Osteocyte (in vitro differentiated cells): ENCODE data around the gene TPRG1. TPM values are rescaled to one million over a fixed set of nuclear protein-coding genes. Genes with fewer than 3 reads are reported as not detected.

ENCODE experiments used
- DNase-seq: peaks from one replicate; pipeline ENCODE4 v3.0.0; 2021; ENCODE audit warnings: mixed read lengths; ENCODE audit not compliant: unreplicated experiment; ENCODE audit errors: extremely low spot score
- H3K27ac Mint-ChIP-seq: one replicate; pipeline ENCODE4 v1.8.0; 2021; ENCODE audit warnings: mild to moderate bottlenecking, mixed read lengths; ENCODE audit not compliant: unreplicated experiment
- H3K27me3 Mint-ChIP-seq: one replicate; pipeline ENCODE4 v1.8.0; 2021; ENCODE audit warnings: mixed read lengths; ENCODE audit not compliant: unreplicated experiment
- H3K36me3 Mint-ChIP-seq: one replicate; pipeline ENCODE4 v1.8.0; 2021; ENCODE audit warnings: mixed read lengths; ENCODE audit not compliant: unreplicated experiment
- H3K4me1 Mint-ChIP-seq: one replicate; pipeline ENCODE4 v1.8.0; 2021; ENCODE audit warnings: mixed read lengths; ENCODE audit not compliant: unreplicated experiment
- H3K4me3 Mint-ChIP-seq: one replicate; pipeline ENCODE4 v1.8.0; 2021; ENCODE audit warnings: mild to moderate bottlenecking, moderate library complexity, mixed read lengths; ENCODE audit not compliant: unreplicated experiment
- H3K9me3 Mint-ChIP-seq: one replicate; pipeline ENCODE4 v1.8.0; 2021; ENCODE audit warnings: mixed read lengths; ENCODE audit not compliant: unreplicated experiment
- total RNA-seq: library from RNA; stranded (reverse); gene quantifications from 2 replicates; pipeline ENCODE4 v1.2.1, GENCODE V29; 2021
- TF ChIP-seq, protein P1 (sequence below): fragments of 200-600 bp; sonication (generic); IDR thresholded peaks from 2 replicates; pipeline ENCODE4 v1.5.0; 2021; ENCODE audit warnings: antibody characterized with exemption, mild to moderate bottlenecking, moderate library complexity

TPRG1 gene
- total RNA-seq, 1 donor from 2014 or later = 0.46 TPM

DNA sequence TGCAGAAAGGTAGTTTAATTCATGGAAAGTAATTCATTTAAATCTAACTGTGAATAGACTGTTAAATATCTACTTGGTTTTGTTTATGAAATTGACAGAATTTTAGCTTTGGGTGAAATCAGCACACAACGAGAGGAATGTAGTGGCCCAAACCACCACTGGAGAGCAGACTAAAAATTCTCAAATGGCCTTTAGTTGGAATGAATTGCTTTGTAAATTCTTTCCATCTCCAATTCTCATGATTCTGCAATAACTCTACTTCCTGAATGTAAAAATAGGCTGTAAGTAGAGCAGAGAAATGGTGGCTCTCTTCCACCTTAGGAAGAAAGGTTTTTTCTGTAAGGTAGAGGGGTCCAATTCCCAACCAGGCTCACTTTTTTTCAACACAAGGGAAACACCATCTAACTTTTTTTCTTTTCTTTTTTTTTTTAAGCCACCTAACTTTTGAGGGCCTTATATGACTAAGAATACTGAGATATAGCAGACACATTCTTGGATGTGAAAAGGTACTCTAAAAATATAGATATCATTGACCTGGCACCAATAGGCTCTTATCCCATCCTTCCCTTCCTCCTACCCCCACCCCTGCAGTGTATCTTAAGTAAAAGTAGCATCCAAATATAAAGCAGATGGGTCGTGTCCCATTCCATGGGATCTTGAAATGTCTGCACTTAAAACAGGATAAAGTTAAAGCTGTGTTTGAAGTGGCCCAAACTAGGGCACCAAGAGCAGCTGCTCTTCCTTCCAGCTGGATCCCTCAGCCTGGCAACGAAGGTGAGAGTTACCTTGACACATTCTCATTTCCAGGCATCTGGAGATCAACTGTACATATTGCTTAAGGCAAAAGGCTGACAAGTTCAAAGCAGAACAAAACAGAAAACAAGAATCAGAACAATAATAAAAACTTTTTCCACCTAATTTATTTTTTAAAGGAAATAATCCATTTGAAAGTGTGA, 194.1 kb downstream of the TPRG1 start:
- TF ChIP-seq, protein P1, sequence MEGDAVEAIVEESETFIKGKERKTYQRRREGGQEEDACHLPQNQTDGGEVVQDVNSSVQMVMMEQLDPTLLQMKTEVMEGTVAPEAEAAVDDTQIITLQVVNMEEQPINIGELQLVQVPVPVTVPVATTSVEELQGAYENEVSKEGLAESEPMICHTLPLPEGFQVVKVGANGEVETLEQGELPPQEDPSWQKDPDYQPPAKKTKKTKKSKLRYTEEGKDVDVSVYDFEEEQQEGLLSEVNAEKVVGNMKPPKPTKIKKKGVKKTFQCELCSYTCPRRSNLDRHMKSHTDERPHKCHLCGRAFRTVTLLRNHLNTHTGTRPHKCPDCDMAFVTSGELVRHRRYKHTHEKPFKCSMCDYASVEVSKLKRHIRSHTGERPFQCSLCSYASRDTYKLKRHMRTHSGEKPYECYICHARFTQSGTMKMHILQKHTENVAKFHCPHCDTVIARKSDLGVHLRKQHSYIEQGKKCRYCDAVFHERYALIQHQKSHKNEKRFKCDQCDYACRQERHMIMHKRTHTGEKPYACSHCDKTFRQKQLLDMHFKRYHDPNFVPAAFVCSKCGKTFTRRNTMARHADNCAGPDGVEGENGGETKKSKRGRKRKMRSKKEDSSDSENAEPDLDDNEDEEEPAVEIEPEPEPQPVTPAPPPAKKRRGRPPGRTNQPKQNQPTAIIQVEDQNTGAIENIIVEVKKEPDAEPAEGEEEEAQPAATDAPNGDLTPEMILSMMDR = peak; percentile 58
- Mint-ChIP-seq H3K4me3 (no peak overlapping the region), H3K27me3 (no peaks in the 10 kb centered on the region), H3K36me3 (no peaks in the 10 kb centered on the region), H3K9me3 (no peaks in the 10 kb centered on the region), H3K4me1 (peaks cover 30% of the 10 kb centered on the region), H3K27ac (peak overlapping the region; percentile 38)
- DNase-seq = no peak

DNA sequence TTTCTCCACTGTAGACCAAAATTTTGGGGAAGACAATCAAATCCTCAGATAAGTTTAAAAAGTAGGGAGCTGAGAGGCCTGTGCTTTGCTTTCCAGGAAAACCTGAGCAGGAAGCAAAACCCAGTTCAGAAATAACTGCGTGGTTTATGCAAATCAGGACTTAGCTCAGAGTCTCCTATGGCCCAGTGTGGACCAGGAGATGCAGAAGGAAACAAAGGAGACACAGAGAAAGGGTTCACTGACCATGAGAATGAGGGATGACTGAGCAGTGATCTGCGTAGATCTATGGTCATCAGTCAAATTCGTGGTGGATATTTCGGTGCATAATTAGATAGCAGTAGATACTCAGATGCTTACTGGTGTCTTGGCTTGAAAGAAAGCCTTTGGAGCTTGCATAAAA, 196.6 kb downstream of the TPRG1 start:
- no peaks in the 10 kb centered on the region for H3K27me3 Mint-ChIP-seq
- no peak overlapping the region for H3K27ac Mint-ChIP-seq
- H3K4me3 Mint-ChIP-seq = no peak overlapping the region
- TF ChIP-seq, protein P1 = no peak
- no peak for DNase-seq
- H3K9me3 Mint-ChIP-seq = no peaks in the 10 kb centered on the region
- H3K4me1 Mint-ChIP-seq = peaks cover 17% of the 10 kb centered on the region
- H3K36me3 Mint-ChIP-seq = no peaks in the 10 kb centered on the region

DNA sequence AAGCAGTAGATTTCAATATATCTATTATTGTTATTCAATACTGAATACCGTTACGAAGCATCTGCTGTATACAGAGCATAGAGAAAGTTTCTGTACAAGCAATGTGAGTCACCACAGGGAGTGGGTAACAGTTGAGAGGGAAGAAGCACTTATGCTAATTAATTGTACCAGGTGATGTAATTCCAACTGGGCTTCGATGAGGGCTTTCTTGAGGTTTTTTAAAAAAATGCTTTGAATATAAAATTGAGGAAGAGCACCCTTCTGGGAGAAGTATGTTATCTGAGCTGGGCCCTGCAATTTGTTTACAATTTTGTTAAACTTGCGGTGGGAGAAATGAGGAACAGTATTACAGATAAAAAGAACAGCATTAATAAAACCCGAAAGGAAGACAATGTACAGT, 197.9 kb downstream of the TPRG1 start:
- TF ChIP-seq, protein P1 = no peak
- no peak for DNase-seq
- no peak overlapping the region for H3K27ac Mint-ChIP-seq
- no peak overlapping the region for H3K4me3 Mint-ChIP-seq
- no peaks in the 10 kb centered on the region for H3K36me3 Mint-ChIP-seq
- no peaks in the 10 kb centered on the region for H3K27me3 Mint-ChIP-seq
- H3K4me1 Mint-ChIP-seq = peaks cover 17% of the 10 kb centered on the region
- H3K9me3 Mint-ChIP-seq = peaks cover 2% of the 10 kb centered on the region

DNA sequence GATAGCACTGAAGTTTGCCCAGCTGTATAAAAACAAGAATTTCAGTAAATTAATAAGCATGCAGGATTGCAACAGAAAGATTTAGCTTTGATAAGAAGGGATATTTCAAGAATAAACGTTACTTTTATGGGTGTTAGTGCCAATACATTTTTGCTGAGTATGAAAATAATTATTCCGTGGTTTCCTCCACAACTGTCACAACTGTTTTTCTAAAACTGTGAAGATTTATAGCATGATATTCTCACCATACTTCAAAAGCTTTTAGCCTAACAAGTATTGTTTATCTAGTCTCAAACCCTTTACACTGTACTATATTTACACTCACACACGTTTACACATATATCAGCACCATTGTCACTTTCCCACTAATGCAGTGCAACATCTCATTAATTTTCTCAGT, 200.5 kb downstream of the TPRG1 start:
- Mint-ChIP-seq H3K4me1 (peaks cover 6% of the 10 kb centered on the region), H3K27ac (no peak overlapping the region), H3K27me3 (no peaks in the 10 kb centered on the region), H3K9me3 (peaks cover 14% of the 10 kb centered on the region), H3K36me3 (peaks cover 2% of the 10 kb centered on the region), H3K4me3 (no peak overlapping the region)
- DNase-seq = no peak
- TF ChIP-seq, protein P1 = no peak
